ENCODE measurements around the gene CFAP251. TPM values are rescaled to one million over a fixed set of nuclear protein-coding genes. Genes with fewer than 3 reads are reported as not detected.

Gene CFAP251
- total RNA-seq, 1 donor from 2014 or later, result 0.92 TPM

DNA sequence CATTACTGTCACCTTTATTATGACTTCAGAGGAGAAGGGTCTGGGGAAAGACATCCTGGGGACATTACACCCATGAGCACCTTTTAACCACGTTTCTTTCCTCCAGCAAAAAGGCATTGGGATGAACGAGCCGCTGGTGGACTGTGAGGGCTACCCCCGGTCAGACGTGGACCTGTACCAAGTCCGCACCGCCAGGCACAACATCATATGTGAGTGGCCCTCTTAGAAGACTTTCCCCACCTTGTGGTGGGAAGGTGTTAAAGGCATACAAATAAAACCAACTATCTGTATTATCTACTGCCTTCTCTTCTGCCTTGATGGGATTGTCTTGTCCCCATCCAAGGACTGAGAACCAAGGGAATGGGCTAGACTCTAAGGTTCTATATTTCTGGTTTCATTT, 23.8 kb upstream of the CFAP251 start:
- H3K9me3 Mint-ChIP-seq, result no peaks in the 10 kb centered on the region
- Histone ChIP-seq H3F3A (ENCODE audit: low read depth) (peaks cover under 1% of the 10 kb centered on the region), H3K4me2 (no peak overlapping the region), H2AFZ (replicated peaks) (no peak overlapping the region), H3K9ac (no peak overlapping the region), H3K36me3 (no peaks in the 10 kb centered on the region), H3K79me2 (ENCODE audit: low read depth) (peaks cover 28% of the 10 kb centered on the region), H3K27ac (no peak overlapping the region), H3K27me3 (no peaks in the 10 kb centered on the region), H3K9me3 (ENCODE audit: low read depth) (no peaks in the 10 kb centered on the region), H3K4me1 (peaks cover 3% of the 10 kb centered on the region), H4K20me1 (ENCODE audit: low read depth) (peaks cover 10% of the 10 kb centered on the region), H3K4me3 (no peak overlapping the region)
- peaks cover 20% of the 10 kb centered on the region for H3K4me1 Mint-ChIP-seq
- no peak overlapping the region for H3K27ac Mint-ChIP-seq
- peaks cover 2% of the 10 kb centered on the region for H3K27me3 Mint-ChIP-seq (ENCODE audit: insufficient read depth, low read depth)
- DNase-seq (ENCODE audit: low spot score), result peak; percentile 59
- H3K36me3 Mint-ChIP-seq, result peaks cover 14% of the 10 kb centered on the region
- H3K4me3 Mint-ChIP-seq, result no peak overlapping the region
- TF ChIP-seq EZH2phosphoT487 (IDR thresholded peaks at IDR 0.05) (no peak), EZH2 (IDR thresholded peaks at IDR 0.05) (no peak), CTCF (IDR thresholded peaks at IDR 0.05) (peak; percentile 45)

GRCh38 chr12:121898287-121898686, 20.1 kb upstream of the CFAP251 start:
- no peak overlapping the region for H3K9ac ChIP-seq
- peaks cover under 1% of the 10 kb centered on the region for H3K79me2 ChIP-seq (ENCODE audit: low read depth)
- H3K9me3 ChIP-seq (ENCODE audit: low read depth), result no peaks in the 10 kb centered on the region
- no peak for DNase-seq (ENCODE audit: low spot score)
- Mint-ChIP-seq H3K27ac (no peak overlapping the region), H3K4me1 (peaks cover 11% of the 10 kb centered on the region), H3K27me3 (ENCODE audit: insufficient read depth, low read depth) (no peaks in the 10 kb centered on the region), H3K36me3 (peaks cover 32% of the 10 kb centered on the region), H3K9me3 (no peaks in the 10 kb centered on the region), H3K4me3 (no peak overlapping the region)
- H3F3A ChIP-seq (ENCODE audit: low read depth), result no peaks in the 10 kb centered on the region
- H3K4me1 ChIP-seq, result no peaks in the 10 kb centered on the region
- peaks cover 5% of the 10 kb centered on the region for H4K20me1 ChIP-seq (ENCODE audit: low read depth)
- H3K4me3 ChIP-seq, result no peak overlapping the region
- H3K4me2 ChIP-seq, result no peak overlapping the region
- H2AFZ ChIP-seq (replicated peaks), result no peak overlapping the region
- H3K36me3 ChIP-seq, result no peaks in the 10 kb centered on the region
- no peak overlapping the region for H3K27ac ChIP-seq
- TF ChIP-seq EZH2phosphoT487 (IDR thresholded peaks at IDR 0.05) (no peak), CTCF (IDR thresholded peaks at IDR 0.05) (no peak), EZH2 (IDR thresholded peaks at IDR 0.05) (no peak)
- no peaks in the 10 kb centered on the region for H3K27me3 ChIP-seq

GRCh38 chr12:121899590-121899989, 18.8 kb upstream of the CFAP251 start:
- no peaks in the 10 kb centered on the region for H3K36me3 ChIP-seq
- peaks cover 32% of the 10 kb centered on the region for H3K36me3 Mint-ChIP-seq

More at GRCh38 chr12:121899590-121899989, 18.8 kb upstream of the CFAP251 start:
- H3K4me3 Mint-ChIP-seq, result no peak overlapping the region
- no peaks in the 10 kb centered on the region for H3K9me3 ChIP-seq (ENCODE audit: low read depth)
- H3F3A ChIP-seq (ENCODE audit: low read depth), result no peaks in the 10 kb centered on the region
- H3K9ac ChIP-seq, result no peak overlapping the region
- H3K27me3 ChIP-seq, result no peaks in the 10 kb centered on the region
- no peak overlapping the region for H3K27ac ChIP-seq
- no peak overlapping the region for H3K27ac Mint-ChIP-seq
- no peak for TF ChIP-seq CTCF (IDR thresholded peaks at IDR 0.05)
- TF ChIP-seq EZH2phosphoT487 (IDR thresholded peaks at IDR 0.05), result no peak
- no peak for TF ChIP-seq EZH2 (IDR thresholded peaks at IDR 0.05)
- peaks cover 1% of the 10 kb centered on the region for H3K4me1 Mint-ChIP-seq
- H2AFZ ChIP-seq (replicated peaks), result no peak overlapping the region
- no peak overlapping the region for H3K4me2 ChIP-seq
- DNase-seq (ENCODE audit: low spot score), result no peak
- no peaks in the 10 kb centered on the region for H3K27me3 Mint-ChIP-seq (ENCODE audit: insufficient read depth, low read depth)
- H3K9me3 Mint-ChIP-seq, result no peaks in the 10 kb centered on the region
- H4K20me1 ChIP-seq (ENCODE audit: low read depth), result no peaks in the 10 kb centered on the region
- no peaks in the 10 kb centered on the region for H3K79me2 ChIP-seq (ENCODE audit: low read depth)
- no peak overlapping the region for H3K4me3 ChIP-seq
- no peaks in the 10 kb centered on the region for H3K4me1 ChIP-seq
